Measurements from ENCODE around the gene TCF3.
"Not testable (repeated sequence)": the region's sequence is repeated elsewhere in the genome, so short reads cannot be mapped to it uniquely, and the experiment has no call there.

TCF3 gene

DNA sequence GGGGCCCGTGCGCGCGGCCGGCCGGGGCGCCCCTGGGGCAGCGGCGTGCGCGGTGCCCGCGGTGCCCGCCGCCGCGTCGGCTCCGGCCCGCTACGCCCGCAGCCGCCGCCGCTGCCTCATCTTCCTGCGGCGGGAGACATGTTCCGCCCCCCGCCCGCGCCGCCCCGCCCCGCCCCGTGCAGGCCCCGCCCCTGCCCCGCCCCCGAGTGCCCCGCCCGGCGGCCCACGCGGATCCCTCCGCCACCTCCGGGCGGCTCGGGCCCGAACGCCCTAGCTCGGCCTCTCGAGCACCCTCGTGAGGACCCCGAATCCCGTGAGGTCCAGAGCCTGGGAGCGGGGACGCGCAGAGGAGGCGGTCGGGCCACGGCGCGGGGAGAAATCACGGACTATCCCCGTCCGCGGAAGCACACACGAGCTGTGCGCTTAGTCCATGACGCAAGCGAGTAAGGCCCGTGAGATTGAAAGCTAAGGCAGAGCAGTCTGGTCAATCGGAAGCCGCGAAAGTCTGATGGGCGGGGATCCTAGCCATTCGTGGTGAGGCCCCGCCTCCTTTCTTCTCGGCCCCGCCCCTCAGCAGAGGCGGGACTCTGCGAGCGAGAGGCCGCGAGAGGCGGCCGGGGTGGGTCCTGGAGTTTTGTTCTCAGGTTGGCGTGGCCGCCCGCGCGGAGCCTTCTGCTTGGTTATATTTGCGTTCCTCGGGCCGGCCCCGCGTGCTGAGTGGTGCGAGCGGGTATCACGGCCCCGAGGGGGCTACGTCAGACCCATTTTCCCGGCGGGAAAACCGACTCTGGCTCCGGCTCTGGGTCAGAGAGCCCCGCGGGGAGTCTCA, at the start of gene TCF3:
Gene TCF3, minus strand, starts transcription at position 145 of the 829 bp plus-strand sequence. CDS start 2,367 bp downstream, outside the sequence.
- peak; percentile 98 for DNase-seq (ENCODE audit: low read depth in 2 of 2)

DNA sequence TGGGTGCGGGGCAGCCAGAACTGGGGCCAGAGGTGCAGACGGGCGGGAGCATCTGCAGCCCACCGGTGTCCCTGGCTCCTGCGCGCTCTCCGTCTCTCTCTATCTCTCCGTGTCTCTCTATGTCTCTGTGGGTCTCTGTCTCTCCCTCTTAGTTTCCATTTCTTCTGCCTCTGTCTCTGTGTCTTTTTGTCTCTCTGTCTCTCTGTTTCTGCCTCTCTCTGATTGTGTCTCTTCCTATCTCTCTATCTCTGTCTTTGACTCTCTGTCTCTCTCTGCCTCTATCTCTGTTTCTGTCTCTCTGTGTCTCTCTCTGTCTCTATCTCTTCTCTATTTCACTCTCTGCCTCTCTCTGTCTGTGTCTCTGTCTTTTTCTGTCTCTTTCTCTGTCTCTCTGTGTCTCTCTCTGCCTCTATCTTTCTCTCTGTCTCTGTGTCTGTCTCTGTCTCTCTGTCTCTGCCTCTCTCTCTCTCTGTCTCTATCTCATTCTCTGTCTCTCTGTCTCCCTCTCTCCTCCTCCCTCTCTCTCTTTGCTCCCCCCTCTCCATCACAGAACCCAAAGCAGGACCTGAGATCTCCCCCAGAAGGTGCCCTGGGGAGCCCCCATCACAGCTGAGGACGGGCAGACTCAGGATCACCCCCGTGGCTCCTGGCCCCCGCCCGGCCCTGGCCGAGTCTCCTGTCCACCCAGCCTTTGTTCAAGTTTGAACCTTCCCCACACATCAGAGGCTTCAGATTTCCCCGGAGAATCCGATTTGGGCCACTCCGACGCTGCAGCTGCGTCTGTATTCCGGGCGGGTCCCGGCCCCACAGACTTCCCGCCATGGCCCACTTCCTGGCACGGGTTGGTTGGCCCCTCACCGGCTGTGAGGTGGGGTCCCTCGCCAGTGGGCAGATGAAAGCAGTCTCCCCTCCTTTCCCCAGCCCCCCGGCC, 48.6 kb upstream of the TCF3 start:
- DNase-seq (ENCODE audit: low read depth in 2 of 2) = no peak

DNA sequence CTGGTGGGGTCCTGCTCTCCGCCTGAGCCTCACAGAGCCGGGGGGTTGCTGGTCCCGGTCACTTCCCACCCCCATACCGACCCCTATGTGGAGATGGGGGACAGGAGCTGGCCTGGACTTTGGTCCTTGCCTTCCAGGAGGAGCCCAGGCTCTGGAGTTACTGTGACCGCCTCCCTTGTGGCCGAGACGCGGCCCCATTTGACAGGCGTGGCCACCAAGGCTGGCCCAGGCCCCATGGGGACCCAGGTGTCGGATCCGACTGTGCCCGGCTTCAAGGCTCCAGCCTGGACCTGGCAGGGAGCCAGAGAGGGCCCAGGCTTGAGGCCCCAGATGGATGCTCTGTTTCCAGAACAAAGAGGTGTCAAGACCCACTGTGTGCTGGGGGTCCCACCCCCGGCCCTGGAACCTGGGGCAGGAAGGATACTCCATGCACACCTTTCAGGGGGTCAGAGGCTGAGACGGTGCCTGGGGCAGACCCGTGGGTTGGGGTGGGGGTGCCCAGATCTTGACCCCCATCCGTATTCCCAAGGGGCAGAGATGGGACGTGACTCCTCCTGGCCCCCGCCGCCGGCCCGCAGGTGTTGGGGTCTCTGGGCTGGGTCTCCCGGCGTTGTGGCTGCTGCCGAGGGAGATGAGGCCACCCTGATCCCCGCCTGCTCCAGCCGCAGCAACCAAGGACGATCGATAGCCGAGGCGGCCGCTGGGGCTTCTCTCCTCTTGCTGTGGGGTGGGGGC, 47.8 kb upstream of the TCF3 start:
- DNase-seq (ENCODE audit: low read depth in 2 of 2) = no peak

DNA sequence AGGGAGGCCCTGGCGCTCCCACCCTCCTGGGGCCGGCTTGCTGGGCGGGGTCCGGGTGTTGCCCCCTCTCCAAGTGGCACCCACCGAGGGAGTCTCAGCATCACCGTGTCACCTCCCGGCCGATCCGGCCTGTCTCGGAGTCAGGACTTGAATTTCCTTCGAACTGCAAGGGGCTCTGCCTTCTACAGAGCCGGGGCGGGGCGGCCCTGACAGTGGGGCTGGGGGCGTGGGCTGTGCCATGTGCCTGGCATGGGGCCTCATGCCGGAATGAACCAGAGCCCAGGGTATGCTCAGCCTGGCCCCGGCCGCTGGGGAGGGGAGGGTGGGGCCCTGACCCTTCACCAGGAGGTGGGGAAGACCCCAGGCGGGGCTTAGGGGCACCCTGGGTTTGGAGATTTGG, 47.0 kb upstream of the TCF3 start:
- DNase-seq (ENCODE audit: low read depth in 2 of 2) = no peak

DNA sequence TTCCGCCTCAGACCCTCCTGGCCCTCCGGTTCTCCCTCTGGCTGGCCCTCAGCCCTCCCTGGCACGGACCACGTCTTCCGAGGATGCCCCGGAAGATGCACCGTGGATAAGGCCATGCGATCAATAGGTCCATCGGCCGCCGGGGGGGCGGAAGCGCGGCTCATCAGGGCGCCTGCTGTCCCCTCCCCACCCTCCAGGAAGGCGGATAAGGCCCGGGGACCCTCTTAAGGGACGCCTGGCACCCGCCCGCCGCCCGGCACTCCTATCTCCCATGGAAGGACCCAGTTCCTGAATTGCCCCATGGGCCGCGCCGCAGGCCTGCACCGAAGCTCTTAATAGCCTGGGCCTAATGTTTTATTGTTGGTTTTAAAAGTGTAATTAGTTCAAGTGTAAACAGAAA, 46.2 kb upstream of the TCF3 start:
- DNase-seq (ENCODE audit: low read depth in 2 of 2) = no peak

DNA sequence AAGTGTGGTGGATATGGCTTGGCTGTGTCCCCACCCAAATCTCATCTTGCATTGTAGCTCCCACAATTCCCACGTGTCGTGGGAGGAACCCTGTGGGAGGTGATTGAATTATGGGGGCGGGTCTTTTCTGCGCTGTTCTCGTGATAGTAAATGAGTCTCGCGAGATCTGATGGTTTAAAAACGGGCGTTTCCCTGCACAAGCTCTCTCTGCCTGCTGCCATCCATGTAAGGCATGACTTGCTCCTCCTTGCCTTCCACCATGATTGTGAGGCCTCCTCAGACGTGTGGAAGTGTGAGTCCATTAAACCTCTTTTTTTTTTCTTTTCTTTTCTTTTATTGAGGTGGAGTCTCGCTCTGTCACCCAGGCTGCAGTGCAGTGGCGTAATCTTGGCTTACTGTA, 43.1 kb upstream of the TCF3 start:
- not testable (repeated sequence) for DNase-seq (ENCODE audit: low read depth in 2 of 2)

DNA sequence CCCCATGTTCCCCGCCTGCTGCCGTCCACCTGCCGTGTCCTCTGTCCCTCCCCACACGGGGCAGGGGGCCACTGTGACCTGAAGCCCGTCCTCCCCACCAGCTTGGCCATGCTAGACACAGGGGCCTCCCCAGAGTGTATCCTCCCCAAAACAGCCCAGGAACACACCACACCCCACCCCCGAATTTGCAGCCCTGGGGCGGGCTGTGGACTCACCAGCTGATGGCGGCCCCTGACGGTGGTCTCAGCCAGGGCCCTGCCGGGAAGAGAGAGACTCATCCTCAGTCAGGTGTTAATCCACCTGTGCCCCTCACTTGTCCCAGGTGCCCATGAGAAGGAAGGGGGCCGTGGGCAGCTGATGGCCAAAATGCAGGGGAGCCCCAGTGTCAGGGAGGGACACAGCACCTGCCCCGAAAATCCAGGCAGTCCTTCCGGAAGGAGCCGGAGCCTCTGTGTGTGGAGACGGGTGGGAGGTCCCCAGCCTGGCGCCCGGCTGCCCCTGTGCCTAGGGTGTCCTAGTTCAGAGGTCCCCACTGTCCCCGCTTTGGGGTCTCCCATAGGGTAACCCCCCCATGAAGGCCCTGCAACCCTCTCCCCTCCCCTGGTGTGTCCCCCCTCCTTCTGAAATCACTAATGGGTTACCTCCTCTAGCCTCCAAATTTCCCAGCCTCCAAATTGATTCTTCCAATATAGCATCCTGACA, 39.3 kb upstream of the TCF3 start:
- no peak for DNase-seq (ENCODE audit: low read depth in 2 of 2)

DNA sequence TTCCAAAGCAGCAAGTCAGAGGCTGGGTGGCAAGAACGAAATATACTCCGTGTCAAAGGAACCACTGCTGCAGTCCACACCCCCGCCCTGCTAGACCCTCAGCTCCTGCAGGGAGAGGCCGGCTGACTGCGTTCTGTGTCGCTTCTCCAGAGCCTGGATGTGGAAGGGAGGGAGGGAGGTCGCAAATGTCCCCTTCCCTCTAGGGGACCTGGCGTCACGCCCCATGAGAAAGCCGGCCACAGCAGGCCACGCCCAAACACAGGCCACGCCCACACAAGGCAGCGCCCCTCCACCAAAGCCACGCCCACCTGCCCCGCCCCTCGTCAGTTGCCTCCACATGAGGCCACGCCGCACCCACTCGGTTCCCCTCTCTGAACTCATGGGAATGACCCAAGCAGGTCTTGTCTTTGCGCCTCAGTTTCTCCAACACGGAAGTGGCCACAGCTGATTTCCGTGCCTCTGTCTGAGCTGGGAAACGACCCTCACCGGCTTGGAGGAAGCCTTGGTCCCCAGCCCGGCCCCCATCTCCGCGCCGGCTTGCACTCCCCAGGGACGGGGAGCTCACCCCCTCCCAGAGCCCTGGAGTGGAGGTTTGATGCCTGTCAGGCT, 38.4 kb upstream of the TCF3 start:
- DNase-seq (ENCODE audit: low read depth in 2 of 2) = peak; percentile 52 to 55

DNA sequence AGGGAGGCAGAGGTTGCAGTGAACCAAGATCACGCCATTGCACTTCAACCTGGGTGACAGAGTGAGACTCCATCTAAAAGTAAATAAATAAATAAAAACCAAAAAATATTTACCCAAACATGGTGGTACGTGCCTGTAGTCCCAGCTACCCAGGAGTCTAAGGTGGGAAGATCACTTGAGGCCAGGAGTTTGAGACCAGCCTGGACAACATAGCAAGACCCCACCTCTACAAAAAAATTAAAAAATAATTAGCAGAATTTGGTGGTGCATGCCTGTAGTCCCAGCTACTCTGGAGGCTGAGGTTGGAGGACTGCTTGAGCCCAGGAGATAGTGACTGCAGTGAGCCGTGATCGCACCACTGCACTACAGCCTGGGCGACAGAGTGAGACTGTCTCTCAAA, 33.4 kb upstream of the TCF3 start:
- DNase-seq (ENCODE audit: low read depth in 2 of 2) = not testable (repeated sequence)

DNA sequence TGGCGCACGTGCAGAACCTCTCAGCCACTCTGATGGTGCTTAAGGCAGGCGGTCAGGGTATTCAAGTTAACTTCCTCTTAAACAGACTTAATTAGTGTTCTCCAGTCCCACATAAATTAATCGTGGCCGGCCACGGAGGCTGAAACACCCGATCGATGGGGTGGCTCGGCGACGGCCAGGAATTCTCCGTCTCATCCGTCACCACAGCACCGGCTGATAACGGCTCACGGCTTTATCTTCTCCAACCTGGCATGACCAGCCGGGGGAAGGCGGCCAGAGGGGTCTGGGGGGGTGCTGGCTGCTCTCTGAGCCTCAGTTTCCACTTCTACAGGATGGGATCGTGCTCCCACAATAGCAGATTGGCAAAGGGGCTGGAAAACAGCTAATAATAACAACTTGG, 32.6 kb upstream of the TCF3 start:
- DNase-seq (ENCODE audit: low read depth in 2 of 2) = no peak

DNA sequence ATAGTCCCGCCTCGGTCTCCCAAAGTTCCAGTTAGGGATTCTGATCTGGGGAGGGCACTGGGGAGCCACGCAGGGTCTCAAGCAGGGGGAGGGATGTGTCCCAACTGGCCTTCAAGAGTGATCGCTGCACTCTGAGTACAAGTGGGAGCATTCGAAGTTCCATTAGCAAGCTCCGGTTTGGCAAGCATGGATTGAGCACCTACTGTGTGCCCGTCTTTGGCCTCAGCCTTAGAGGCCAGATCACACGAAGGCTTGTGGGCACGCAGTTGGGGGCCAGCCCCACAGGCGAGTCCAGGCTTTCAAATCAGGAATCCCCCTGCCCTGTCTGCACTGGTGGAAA, 32.1 kb upstream of the TCF3 start:
- DNase-seq (ENCODE audit: low read depth in 2 of 2) = no peak

DNA sequence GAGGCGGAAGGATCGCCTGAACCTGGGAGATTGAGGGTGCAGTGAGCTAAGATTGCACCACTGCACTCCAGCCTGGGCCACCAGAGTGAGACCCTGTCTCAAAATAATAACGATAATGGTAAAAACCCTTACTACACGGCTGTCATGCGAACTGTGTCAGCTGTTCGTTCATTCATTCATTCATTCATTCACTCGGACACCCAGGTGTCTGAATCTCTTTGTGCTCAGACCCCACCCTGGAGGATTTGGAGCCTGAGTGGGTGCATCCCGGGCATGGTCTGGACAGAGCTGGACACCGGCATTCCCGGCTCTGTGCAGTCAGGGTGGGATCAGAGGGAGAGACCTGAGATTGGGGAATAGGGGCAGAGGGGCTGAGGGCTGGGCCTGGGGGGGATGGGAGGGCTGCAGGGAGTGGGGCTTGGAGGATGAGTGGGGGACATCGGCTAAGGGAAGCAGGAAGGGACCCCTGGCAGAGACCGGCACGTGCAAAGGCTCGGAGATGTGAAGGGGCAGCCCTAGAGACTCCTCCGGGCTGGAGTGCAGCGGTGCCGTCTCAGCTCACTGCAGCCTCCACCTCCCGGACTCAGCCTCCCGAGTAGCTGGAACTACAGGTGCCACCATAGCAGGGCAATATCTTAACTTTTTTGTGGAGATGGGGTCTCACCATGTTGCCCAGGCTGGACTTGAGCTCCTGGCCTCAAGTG, 31.6 kb upstream of the TCF3 start:
- DNase-seq (ENCODE audit: low read depth in 2 of 2) = no peak

DNA sequence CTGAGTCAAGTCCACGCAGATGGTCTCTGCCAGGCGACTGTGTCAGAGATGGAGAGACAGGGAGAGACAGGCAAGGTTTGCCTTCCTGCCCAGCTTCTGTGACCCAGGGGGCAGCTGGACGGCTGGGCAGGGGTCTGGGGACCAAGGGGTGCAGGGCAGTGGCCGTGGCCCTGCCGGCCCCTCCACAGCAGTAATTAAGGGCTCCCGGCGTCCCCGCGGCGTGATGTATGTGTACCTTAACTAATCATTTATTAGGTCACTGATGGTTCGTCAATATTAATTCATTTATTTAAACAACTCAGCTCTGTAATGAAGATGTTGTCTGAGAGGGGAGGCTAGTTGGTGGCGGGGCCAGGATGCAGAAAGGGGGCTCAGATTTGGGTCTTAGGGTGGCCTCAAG, 28.6 kb upstream of the TCF3 start:
- DNase-seq (ENCODE audit: low read depth in 2 of 2) = no peak

DNA sequence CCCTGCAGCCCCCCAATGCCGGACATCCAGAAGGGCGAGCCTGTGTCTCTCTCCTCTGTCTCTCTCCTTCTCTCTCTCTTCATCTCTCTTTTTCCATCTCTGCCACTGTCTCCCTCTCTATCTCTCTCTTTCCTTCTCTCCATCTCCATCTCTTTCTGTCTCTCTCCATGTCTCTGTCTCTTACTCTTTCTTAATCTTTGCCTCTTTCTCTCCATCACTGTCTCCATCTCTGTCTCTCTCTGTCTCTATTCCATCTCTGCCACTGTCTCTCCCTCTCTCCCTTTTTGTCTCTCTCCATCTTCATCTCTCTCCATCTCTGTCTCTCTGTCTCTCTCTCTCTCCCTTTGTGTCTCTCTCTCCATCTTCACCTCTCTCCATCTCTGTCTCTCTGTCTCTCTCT, 25.7 kb upstream of the TCF3 start:
- DNase-seq (ENCODE audit: low read depth in 2 of 2) = no peak

DNA sequence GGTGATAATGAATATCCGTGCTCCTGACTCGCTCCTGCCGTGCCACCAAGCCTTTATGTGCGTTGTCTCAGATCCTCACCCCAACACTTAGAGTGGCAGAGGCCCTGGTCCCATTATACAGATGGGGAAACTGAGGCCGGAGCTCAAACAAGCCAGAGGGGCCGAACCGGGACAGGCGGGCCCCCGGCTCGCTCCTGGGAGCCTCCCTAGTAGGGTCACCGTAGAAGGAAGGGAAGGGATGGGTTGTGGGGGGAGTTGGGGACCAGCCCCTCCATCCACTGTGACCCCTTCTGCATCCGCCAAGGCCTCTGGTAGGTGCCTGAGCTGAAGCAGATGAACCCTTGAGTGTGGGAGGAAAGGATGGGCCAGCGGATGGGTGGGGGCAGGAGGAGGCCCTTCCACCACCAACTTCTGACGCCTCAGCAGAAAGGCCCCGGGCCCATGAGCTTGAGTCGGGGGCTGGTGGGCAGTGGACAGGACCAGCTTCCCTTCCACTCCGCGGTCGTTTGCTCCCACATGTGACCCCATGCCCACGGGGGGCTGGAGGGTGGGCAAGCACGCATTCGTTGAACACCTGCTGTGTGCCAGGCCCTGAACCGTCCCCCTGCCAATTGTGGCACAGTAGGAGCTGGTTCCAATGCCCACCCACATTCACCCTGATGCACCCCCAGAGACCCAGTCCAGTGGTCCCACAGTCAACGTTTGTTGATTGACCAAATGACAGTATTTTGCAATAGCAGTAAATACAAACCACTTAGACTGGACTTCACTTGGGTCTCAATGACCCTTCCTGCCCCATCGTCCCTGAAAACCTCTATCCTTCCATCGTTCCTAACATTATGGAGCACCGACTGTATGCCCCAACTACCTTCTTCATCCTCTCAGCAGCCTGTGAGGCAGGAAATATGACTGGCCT, 24.2 kb upstream of the TCF3 start:
- no peak for DNase-seq (ENCODE audit: low read depth in 2 of 2)

DNA sequence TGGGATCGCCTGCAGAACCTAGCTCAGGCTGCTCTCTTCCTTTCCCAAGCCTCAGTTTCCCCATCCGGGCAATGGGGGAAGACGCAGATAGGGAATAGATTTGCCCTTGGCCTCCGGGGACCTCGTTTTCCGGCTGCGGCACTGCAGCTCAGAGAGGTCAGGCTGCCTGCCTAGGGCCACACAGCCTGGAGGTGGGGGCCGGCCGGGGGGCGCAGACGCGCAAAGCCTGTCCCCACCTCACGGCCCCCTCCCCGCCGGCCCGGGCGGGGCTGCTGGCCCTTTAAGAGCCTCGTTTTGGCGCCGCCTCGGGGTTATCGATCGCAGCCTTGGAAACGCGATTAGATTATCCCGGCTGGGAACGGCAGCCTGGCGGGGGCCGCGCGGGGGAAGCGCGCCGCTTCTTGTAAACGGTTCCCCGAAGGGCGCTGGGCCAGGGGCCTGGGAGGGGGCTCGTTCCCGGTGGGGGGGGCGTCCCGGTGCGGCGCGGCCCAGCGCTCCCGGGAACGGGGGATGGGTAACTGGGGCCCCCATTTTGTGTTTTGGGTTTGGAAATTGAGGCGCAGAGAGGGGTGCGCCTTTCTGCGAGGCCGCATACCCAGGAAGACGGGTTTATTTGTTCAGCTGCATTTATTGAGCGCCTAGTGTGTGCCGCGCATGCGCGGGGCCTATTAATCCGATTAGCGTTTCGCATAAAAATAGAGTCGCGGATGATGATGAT, 23.4 kb upstream of the TCF3 start:
- no peak for DNase-seq (ENCODE audit: low read depth in 2 of 2)

DNA sequence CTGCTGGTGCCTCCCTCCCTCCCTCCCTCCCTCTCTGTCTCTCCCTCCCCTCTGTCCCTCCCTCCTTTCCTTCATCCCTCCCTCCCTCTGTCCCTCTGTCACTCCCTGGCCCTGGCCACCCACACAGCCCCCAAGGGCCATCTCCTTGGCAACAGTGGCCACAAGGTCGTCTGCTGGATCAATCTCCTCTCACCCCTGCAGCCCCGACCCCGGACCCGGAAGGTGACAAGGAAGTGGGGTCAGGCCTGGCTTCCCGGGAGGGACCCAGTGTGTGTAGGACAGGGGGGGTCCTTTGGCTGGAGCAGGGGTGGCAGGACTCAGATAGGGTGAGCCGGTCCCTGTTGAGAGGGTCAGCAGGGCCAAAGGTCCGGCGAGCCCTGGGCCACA, 21.9 kb upstream of the TCF3 start:
- DNase-seq (ENCODE audit: low read depth in 2 of 2) = no peak

DNA sequence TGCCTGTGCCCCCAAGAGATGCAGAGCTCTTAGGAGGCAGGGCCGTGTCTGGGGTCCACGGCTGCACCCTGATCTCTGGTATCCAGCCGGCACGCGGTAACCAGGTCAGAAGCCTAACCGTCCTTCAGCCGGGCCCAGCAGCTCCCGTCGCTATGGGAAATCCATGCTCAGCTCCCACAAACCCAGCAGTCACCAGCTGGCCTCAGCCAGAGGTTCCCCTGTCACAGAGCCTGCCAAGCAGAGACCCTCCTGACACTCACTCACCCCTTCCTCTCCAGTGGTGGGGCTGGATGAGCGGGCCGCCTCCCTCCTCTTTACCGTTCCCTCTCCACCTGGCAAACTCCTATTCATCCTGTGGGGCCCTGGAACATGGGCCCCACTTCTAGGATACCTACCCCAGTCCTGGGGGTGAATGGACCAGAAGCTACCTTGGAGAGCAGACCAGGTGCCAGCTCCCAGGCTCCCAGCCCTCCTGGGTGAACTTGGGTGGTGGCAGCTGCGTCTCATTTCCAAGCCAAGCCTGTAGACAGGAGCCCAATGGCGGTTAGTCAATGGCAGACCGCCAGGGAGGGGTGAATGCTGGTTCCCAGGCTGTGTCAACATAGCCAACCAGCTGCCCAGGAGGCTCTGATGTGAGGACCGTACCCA, 21.4 kb upstream of the TCF3 start:
- no peak for DNase-seq (ENCODE audit: low read depth in 2 of 2)
